ENCODE measurements around the gene SOX21. TPM values are rescaled to one million over a fixed set of nuclear protein-coding genes. Genes with fewer than 3 reads are reported as not detected.

Gene SOX21
- total and polyA plus RNA-seq, 4 donors: 0.22 to 0.46 (median 0.31) TPM

DNA sequence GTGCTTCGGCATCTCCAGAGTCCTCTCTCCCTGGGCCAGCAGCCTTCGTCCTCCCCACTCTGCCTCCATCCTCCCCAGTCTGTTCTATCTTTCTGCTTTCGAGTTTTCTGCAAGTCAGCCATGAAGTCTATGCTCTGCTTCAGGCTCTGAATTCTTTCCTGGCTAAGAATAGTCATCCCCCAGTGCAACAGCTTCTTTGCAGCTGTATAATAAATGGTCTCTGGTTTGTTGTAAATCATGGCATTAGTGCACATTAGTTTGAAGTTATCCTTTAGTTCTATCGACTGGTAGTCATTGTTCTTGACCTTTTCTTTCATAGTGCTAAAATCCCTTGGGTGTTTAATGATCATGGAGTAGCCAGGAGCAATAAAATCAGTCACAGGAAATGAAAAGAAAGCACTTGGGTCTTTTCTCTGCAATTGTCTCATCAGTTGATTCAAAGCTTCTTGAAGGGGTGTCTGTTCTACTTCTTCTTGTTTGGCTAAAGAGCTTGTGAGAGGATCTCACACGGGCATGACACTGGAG is 46.2 kb upstream of the SOX21 start:
- H3K36me3 ChIP-seq (ENCODE audit: control insufficient read depth in 4 of 4, insufficient read depth in 4 of 4, low read length in 4 of 4): no peaks in the 10 kb centered on the region
- peaks cover 0 to 3% (median 0%) of the 10 kb centered on the region in 4 donors for H3K9me3 ChIP-seq (ENCODE audit: control insufficient read depth in 4 of 4, insufficient read depth in 3 of 4, low read length in 3 of 4)
- no peak for ATAC-seq (ENCODE audit: insufficient read depth, low FRiP score)
- peaks cover 0 to 17% (median 0%) of the 10 kb centered on the region in 3 donors for H3K27me3 ChIP-seq (ENCODE audit: control insufficient read depth in 3 of 3, insufficient read depth in 3 of 3, low read length in 2 of 3)
- 82 to 88% methylated on average over 5 of the region's 5 CpGs for WGBS, 2 donors
- no peak for DNase-seq
- no peak overlapping the region for H3K27ac ChIP-seq (ENCODE audit: low read depth in 1 of 2, low read length in 1 of 2)
- no peaks in the 10 kb centered on the region for H3K4me1 ChIP-seq (ENCODE audit: control insufficient read depth in 5 of 5, insufficient read depth in 5 of 5, low read length in 5 of 5)
- H3K4me3 ChIP-seq: no peak overlapping the region
- no peak overlapping the region for H3K9ac ChIP-seq (ENCODE audit: insufficient read depth in 1 of 2, low read length in 2 of 2)
- TF ChIP-seq, protein P1, sequence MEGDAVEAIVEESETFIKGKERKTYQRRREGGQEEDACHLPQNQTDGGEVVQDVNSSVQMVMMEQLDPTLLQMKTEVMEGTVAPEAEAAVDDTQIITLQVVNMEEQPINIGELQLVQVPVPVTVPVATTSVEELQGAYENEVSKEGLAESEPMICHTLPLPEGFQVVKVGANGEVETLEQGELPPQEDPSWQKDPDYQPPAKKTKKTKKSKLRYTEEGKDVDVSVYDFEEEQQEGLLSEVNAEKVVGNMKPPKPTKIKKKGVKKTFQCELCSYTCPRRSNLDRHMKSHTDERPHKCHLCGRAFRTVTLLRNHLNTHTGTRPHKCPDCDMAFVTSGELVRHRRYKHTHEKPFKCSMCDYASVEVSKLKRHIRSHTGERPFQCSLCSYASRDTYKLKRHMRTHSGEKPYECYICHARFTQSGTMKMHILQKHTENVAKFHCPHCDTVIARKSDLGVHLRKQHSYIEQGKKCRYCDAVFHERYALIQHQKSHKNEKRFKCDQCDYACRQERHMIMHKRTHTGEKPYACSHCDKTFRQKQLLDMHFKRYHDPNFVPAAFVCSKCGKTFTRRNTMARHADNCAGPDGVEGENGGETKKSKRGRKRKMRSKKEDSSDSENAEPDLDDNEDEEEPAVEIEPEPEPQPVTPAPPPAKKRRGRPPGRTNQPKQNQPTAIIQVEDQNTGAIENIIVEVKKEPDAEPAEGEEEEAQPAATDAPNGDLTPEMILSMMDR (IDR thresholded peaks at IDR 0.05; ENCODE audit: control extremely low read depth, extremely low read depth): no peak

DNA sequence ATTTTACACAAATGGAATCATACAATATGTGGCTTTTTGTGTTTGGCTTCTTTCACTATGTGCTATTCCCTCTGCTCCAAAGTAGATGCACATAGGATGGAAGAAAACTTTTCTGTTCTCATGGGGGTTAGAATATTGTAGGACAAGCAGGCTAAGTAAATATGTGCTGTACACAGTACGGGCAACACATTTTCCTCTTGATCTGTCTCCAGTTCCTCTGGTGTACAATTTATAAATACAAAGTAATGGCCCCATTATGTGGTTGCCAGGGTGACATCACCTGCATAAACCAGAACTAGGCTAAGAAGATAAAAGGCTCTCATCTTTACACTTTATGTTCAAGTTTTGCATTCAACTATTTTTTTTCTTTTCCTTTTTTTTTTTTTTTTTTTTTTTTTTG is 41.0 kb upstream of the SOX21 start:
- WGBS, 2 donors: 83 to 89% methylated on average over 1 of the region's 1 CpG
- no peak for DNase-seq
- no peaks in the 10 kb centered on the region for H3K4me1 ChIP-seq (ENCODE audit: control insufficient read depth in 5 of 5, insufficient read depth in 5 of 5, low read length in 5 of 5)

DNA sequence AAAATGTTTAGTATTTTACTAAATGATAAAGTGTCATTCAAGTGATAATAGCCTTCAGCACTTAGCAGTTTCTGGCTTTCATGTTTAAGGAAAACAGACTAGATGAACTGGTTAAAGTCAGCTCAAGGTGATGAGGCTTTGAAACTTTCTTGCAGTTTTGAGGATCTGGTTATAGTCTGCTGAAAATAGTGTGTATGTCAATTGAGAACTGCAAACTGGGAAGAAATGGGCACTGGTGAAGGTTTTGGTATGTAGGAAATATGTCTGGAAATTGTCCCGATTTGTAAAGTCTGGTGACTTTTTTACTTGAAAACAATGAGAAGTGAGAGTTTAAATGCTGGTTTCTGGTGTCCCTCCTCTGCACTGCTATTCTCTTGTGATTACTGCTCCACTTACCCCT is 36.8 kb upstream of the SOX21 start:
- no peak overlapping the region for H3K27ac ChIP-seq (ENCODE audit: low read depth in 1 of 2, low read length in 1 of 2)
- ATAC-seq (ENCODE audit: insufficient read depth, low FRiP score) (no peak), DNase-seq (no peak)
- H3K4me1 ChIP-seq (ENCODE audit: control insufficient read depth in 5 of 5, insufficient read depth in 5 of 5, low read length in 5 of 5): no peaks in the 10 kb centered on the region
- H3K4me3 ChIP-seq: no peak overlapping the region
- TF ChIP-seq, protein P1 (IDR thresholded peaks at IDR 0.05; ENCODE audit: control extremely low read depth, extremely low read depth): no peak
- no peaks in the 10 kb centered on the region for H3K9me3 ChIP-seq (ENCODE audit: control insufficient read depth in 4 of 4, insufficient read depth in 3 of 4, low read length in 3 of 4)
- 91% methylated on average over 1 of the region's 1 CpG for WGBS, 2 donors
- H3K9ac ChIP-seq (ENCODE audit: insufficient read depth in 1 of 2, low read length in 2 of 2): no peak overlapping the region
- H3K27me3 ChIP-seq (ENCODE audit: control insufficient read depth in 3 of 3, insufficient read depth in 3 of 3, low read length in 2 of 3): peaks cover 0 to 4% (median 0%) of the 10 kb centered on the region in 3 donors
- no peaks in the 10 kb centered on the region for H3K36me3 ChIP-seq (ENCODE audit: control insufficient read depth in 4 of 4, insufficient read depth in 4 of 4, low read length in 4 of 4)

More for the DNA sequence above, 41.0 kb upstream of the SOX21 start:
- no peak overlapping the region for H3K27ac ChIP-seq (ENCODE audit: low read depth in 1 of 2, low read length in 1 of 2)
- H3K27me3 ChIP-seq (ENCODE audit: control insufficient read depth in 3 of 3, insufficient read depth in 3 of 3, low read length in 2 of 3): no peaks in the 10 kb centered on the region
- no peaks in the 10 kb centered on the region for H3K9me3 ChIP-seq (ENCODE audit: control insufficient read depth in 4 of 4, insufficient read depth in 3 of 4, low read length in 3 of 4)
- ATAC-seq (ENCODE audit: insufficient read depth, low FRiP score): no peak
- no peaks in the 10 kb centered on the region for H3K36me3 ChIP-seq (ENCODE audit: control insufficient read depth in 4 of 4, insufficient read depth in 4 of 4, low read length in 4 of 4)
- TF ChIP-seq, protein P1 (IDR thresholded peaks at IDR 0.05; ENCODE audit: control extremely low read depth, extremely low read depth): no peak
- H3K9ac ChIP-seq (ENCODE audit: insufficient read depth in 1 of 2, low read length in 2 of 2): no peak overlapping the region
- H3K4me3 ChIP-seq: no peak overlapping the region

DNA sequence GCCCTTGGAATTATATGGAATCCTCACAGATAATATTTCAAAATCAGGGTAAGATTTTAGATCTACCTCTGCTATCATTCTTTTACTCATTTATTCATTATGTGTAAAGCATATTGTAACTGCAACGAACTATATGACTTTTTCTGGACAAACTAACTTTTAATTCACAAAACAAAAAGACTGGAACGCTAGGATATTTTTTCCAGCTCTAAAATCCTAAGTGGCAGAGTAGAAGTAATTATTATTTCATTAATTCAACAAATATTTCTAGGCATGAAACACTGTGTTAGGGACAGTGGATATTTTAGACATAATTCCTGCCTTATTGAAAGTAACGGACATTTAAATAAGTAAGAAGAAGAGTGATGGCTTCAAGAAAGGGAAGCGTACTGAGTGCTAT is 26.9 kb upstream of the SOX21 start:
- DNase-seq (no peak), ATAC-seq (ENCODE audit: insufficient read depth, low FRiP score) (no peak)
- Histone ChIP-seq H3K27ac (ENCODE audit: low read depth in 1 of 2, low read length in 1 of 2) (no peak overlapping the region), H3K27me3 (ENCODE audit: control insufficient read depth in 3 of 3, insufficient read depth in 3 of 3, low read length in 2 of 3) (peaks cover 0 to 6% (median 0%) of the 10 kb centered on the region in 3 donors), H3K4me3 (no peak overlapping the region), H3K9ac (ENCODE audit: insufficient read depth in 1 of 2, low read length in 2 of 2) (no peak overlapping the region), H3K36me3 (ENCODE audit: control insufficient read depth in 4 of 4, insufficient read depth in 4 of 4, low read length in 4 of 4) (no peaks in the 10 kb centered on the region), H3K4me1 (ENCODE audit: control insufficient read depth in 5 of 5, insufficient read depth in 5 of 5, low read length in 5 of 5) (no peaks in the 10 kb centered on the region), H3K9me3 (ENCODE audit: control insufficient read depth in 4 of 4, insufficient read depth in 3 of 4, low read length in 3 of 4) (no peaks in the 10 kb centered on the region)
- TF ChIP-seq, protein P1 (IDR thresholded peaks at IDR 0.05; ENCODE audit: control extremely low read depth, extremely low read depth): no peak
- WGBS, 2 donors: 92 to 93% methylated on average over 4 of the region's 4 CpGs

Data from lung (tissue), 12 donors.